Body of pancreas (tissue), 4 donors: ENCODE measurements around the gene LIN7B.

Source experiments
- POLR2A ChIP-seq, 3 donors: fragments of 450-650 bp; IDR thresholded peaks; one replicate each; pipeline ENCODE4 v1.6.1; 2016; ENCODE audit warnings: antibody characterized with exemption in 3 of 3, mild to moderate bottlenecking in 2 of 3
- TF ChIP-seq, protein P1 (sequence below), 7 experiments: fragments of 450-650 bp in 4 of 7; fragments of 200-600 bp in 3 of 7; sonication (generic) in 3 of 7; IDR thresholded peaks; one replicate each; pipeline ENCODE4 v1.5.1; 2016 to 2019; ENCODE audit warnings: antibody characterized with exemption in 7 of 7

DNA sequence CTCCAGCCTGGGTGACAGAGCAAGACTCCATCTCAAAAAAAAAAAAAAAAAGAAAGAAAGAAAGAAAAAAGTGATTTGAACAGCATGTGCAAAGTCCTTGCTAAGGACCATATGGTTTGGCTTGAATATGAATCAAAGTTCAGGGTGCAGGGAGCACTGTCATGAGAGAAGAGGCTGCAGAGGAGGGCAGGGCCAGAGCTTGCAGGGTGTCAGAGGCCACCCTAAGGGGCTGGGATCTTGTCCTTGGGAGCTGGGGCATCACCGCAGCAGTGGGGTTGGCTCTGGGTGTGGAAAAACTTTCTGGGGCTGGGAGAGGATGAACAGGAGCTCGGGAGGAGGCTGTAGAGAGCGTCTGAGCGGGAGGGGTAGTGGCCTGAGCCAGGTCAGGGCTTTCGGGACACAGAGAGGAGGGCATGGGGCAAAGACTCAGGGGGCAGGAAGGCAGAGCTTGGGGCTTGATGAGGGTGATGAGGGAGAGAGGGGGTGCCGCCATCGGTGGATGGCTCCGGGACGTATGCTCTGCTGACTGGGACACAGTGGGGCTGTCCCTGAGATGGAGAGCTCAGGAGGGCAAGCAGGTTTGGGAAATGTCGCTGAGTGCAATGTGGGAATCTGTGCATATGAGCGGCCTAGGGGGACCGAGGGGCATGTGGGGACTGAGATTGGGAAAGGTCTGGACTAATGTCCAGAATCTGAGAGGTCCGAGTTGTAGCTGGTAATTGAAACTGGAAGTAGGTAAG, 46.5 kb downstream of the LIN7B start:
- TF ChIP-seq, protein P1, sequence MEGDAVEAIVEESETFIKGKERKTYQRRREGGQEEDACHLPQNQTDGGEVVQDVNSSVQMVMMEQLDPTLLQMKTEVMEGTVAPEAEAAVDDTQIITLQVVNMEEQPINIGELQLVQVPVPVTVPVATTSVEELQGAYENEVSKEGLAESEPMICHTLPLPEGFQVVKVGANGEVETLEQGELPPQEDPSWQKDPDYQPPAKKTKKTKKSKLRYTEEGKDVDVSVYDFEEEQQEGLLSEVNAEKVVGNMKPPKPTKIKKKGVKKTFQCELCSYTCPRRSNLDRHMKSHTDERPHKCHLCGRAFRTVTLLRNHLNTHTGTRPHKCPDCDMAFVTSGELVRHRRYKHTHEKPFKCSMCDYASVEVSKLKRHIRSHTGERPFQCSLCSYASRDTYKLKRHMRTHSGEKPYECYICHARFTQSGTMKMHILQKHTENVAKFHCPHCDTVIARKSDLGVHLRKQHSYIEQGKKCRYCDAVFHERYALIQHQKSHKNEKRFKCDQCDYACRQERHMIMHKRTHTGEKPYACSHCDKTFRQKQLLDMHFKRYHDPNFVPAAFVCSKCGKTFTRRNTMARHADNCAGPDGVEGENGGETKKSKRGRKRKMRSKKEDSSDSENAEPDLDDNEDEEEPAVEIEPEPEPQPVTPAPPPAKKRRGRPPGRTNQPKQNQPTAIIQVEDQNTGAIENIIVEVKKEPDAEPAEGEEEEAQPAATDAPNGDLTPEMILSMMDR (IDR thresholded peaks at IDR 0.05) = no peak
- no peak for TF ChIP-seq POLR2A (IDR thresholded peaks at IDR 0.05)
